Measurements from ENCODE around the gene ELMO2.

- no peak for TF ChIP-seq EZH2 (IDR thresholded peaks at IDR 0.05)
- no peak for TF ChIP-seq CTCF (IDR thresholded peaks at IDR 0.05)
- TF ChIP-seq EZH2phosphoT487 (IDR thresholded peaks at IDR 0.05) = no peak
Observed at GRCh38 chr20:46378412-46379009, 27.9 kb downstream of the ELMO2 start.

All from neural progenitor cell (in vitro differentiated cells).